ENCODE results near the gene ZFP92.

ZFP92 gene, protein sequence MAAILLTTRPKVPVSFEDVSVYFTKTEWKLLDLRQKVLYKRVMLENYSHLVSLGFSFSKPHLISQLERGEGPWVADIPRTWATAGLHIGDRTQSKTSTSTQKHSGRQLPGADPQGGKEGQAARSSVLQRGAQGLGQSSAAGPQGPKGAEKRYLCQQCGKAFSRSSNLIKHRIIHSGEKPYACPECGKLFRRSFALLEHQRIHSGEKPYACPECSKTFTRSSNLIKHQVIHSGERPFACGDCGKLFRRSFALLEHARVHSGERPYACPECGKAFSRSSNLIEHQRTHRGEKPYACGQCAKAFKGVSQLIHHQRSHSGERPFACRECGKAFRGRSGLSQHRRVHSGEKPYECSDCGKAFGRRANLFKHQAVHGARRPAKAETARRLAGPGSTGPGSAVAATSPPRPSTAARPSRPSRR

DNA sequence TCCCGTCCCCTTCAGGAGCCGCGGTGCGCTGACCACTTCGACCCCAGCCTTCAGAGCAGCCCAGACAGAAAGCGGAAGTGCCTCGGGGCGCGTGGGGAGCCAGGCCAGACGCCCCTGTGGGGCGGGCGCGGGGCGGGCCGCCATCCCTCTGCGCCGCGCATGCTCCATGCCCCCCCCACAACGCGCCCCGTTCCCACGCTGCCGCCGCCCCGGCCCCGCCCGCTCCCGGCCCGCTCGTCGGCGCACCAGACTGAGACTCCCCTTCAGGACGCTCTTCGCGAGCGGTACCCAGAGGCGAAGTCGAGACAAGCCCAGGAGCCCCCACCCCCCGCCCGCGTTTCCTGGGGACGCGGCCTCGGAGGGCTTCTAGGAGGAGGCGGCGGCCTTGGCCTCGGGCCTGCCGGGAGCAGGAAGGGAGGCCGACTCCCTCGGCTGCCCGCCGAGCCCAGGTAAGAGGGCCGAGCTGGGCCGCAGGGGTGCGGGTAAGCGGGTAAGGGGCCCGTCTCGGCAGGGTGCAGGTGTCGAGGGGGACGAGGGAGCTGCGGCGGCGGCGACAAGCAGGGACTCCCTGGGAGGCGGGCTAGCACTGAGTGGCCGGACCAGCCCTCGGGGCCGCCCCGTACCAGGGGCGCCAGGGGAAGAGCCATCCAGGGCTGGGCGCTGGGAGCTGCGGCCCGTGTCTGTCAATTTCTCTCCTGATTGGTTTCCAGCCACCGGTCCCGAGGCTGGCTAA is at the start of gene ZFP92:
TSS of gene ZFP92 (plus strand) at position 218 of the 733 bp plus-strand sequence. CDS start 6,851 bp downstream, outside the sequence.
- Histone ChIP-seq H3K9ac (peak within 1 kb of the TSS in 7 of 11 experiments; percentile 9 to 68 (median 37); a peak in 7 of 22 replicates), H3K4me2 (peak within 1 kb of the TSS; percentile 56 to 86 (median 71)), H3K27me3 (peaks cover 57 to 99% (median 85%) of the 10 kb centered on the region in 11 experiments), H3K36me3 (no peaks in the 10 kb centered on the region), H4K20me1 (peaks cover 0 to 40% (median 0%) of the 10 kb centered on the region in 11 experiments; a peak in 8 of 22 replicates), H3K4me1 (peaks cover 5 to 16% (median 8%) of the 10 kb centered on the region in 10 experiments; a peak in 16 of 20 replicates), H3K9me3 (replicated peaks in 1 of 11) (peaks cover 0 to 15% (median 0%) of the 10 kb centered on the region in 11 experiments; a peak in 3 of 22 replicates), H3K4me3 (peak within 1 kb of the TSS; percentile 31 to 66 (median 46); a peak in 18 of 20 replicates), H3K27ac (peak within 1 kb of the TSS in 1 of 11 experiments; percentile 17; a peak in 1 of 22 replicates)
- no peak for TF ChIP-seq Cebpa-rat (IDR thresholded peaks at IDR 0.05)

DNA sequence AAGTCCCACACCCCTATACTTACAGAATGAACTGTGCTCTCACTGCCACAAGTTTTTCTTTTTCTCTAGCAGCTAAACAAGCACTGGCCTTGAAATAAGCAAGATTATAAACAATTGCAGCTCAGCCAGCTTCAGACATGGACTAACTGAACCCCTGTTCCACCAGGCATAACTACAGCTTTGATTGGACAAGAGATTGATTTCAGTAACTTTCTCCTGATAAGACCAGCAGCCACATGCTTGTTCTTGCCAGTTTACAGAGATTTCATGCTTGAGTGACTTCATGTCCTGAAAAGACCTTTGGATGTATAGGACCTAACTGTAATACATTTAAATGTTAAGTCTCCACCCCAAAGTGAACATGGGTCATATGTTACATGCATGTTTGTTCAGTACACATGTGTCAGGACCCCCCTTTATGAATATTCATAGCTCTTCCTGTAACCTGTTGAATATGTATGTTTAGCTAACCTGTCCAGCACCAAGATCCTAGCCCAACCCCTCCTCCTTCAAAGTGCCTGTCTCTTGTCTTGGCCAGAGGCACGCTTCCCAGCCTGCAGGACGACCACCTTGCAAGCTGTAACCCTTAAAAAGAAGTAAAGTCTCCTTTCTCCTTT is 49.4 kb upstream of the ZFP92 start:
- peak overlapping the region in 8 of 11 experiments; percentile 4 to 65 (median 28); a peak in 12 of 22 replicates for H3K4me2 ChIP-seq
- peaks cover 29 to 70% (median 57%) of the 10 kb centered on the region in 11 experiments for H3K27me3 ChIP-seq
- H3K36me3 ChIP-seq, result no peaks in the 10 kb centered on the region
- no peak for TF ChIP-seq Cebpa-rat (IDR thresholded peaks at IDR 0.05)
- no peak overlapping the region for H3K27ac ChIP-seq
- H4K20me1 ChIP-seq, result no peaks in the 10 kb centered on the region
- peaks cover 0 to 19% (median 13%) of the 10 kb centered on the region in 10 experiments; a peak in 13 of 20 replicates for H3K4me1 ChIP-seq
- H3K9me3 ChIP-seq (replicated peaks in 1 of 11), result peaks cover 30 to 43% (median 33%) of the 10 kb centered on the region in 11 experiments
- H3K4me3 ChIP-seq, result no peak overlapping the region
- H3K9ac ChIP-seq, result no peak overlapping the region

GRCh38 chrX:153365670-153366069 is 45.6 kb upstream of the ZFP92 start:
- Histone ChIP-seq H4K20me1 (no peaks in the 10 kb centered on the region), H3K27me3 (peaks cover 49 to 83% (median 78%) of the 10 kb centered on the region in 11 experiments), H3K27ac (no peak overlapping the region), H3K9me3 (replicated peaks in 1 of 11) (peaks cover 0 to 9% (median 0%) of the 10 kb centered on the region in 11 experiments; a peak in 2 of 22 replicates), H3K36me3 (no peaks in the 10 kb centered on the region), H3K9ac (no peak overlapping the region), H3K4me3 (no peak overlapping the region), H3K4me1 (peaks cover 0 to 19% (median 13%) of the 10 kb centered on the region in 10 experiments; a peak in 14 of 20 replicates), H3K4me2 (no peak overlapping the region)
- no peak for TF ChIP-seq Cebpa-rat (IDR thresholded peaks at IDR 0.05)

GRCh38 chrX:153366119-153366518 is 45.2 kb upstream of the ZFP92 start:
- H3K9me3 ChIP-seq (replicated peaks in 1 of 11), result peaks cover 0 to 9% (median 0%) of the 10 kb centered on the region in 11 experiments; a peak in 1 of 22 replicates
- no peak overlapping the region for H3K4me3 ChIP-seq
- peaks cover 0 to 19% (median 12%) of the 10 kb centered on the region in 10 experiments; a peak in 14 of 20 replicates for H3K4me1 ChIP-seq
- no peak overlapping the region for H3K27ac ChIP-seq
- no peaks in the 10 kb centered on the region for H4K20me1 ChIP-seq
- no peak overlapping the region for H3K4me2 ChIP-seq
- H3K9ac ChIP-seq, result no peak overlapping the region
- H3K36me3 ChIP-seq, result no peaks in the 10 kb centered on the region
- no peak for TF ChIP-seq Cebpa-rat (IDR thresholded peaks at IDR 0.05)
- H3K27me3 ChIP-seq, result peaks cover 51 to 83% (median 78%) of the 10 kb centered on the region in 11 experiments

GRCh38 chrX:153366878-153367538 is 44.3 kb upstream of the ZFP92 start:
- H3K36me3 ChIP-seq, result no peaks in the 10 kb centered on the region
- no peaks in the 10 kb centered on the region for H4K20me1 ChIP-seq
- no peak overlapping the region for H3K4me2 ChIP-seq
- H3K9me3 ChIP-seq (replicated peaks in 1 of 11), result peaks cover 0 to 9% (median 0%) of the 10 kb centered on the region in 11 experiments; a peak in 1 of 22 replicates
- no peak overlapping the region for H3K4me3 ChIP-seq
- peaks cover 57 to 84% (median 78%) of the 10 kb centered on the region in 11 experiments for H3K27me3 ChIP-seq
- peaks cover 0 to 14% (median 7%) of the 10 kb centered on the region in 10 experiments; a peak in 13 of 20 replicates for H3K4me1 ChIP-seq
- no peak for TF ChIP-seq Cebpa-rat (IDR thresholded peaks at IDR 0.05)
- no peak overlapping the region for H3K27ac ChIP-seq
- H3K9ac ChIP-seq, result no peak overlapping the region

- Histone ChIP-seq H3K27ac (no peak overlapping the region), H4K20me1 (no peaks in the 10 kb centered on the region; a peak in 2 of 22 replicates), H3K36me3 (no peaks in the 10 kb centered on the region), H3K4me3 (no peak overlapping the region), H3K4me2 (peak overlapping the region in 2 of 11 experiments; percentile 2 to 10; a peak in 1 of 22 replicates), H3K9ac (no peak overlapping the region), H3K27me3 (peaks cover 70 to 87% (median 83%) of the 10 kb centered on the region in 11 experiments), H3K4me1 (peaks cover 0 to 9% (median 0%) of the 10 kb centered on the region in 10 experiments; a peak in 2 of 20 replicates), H3K9me3 (replicated peaks in 1 of 11) (peaks cover 0 to 9% (median 0%) of the 10 kb centered on the region in 11 experiments; a peak in 1 of 22 replicates)
- no peak for TF ChIP-seq Cebpa-rat (IDR thresholded peaks at IDR 0.05)
These were observed 40.8 kb upstream of the ZFP92 start for GRCh38 chrX:153370293-153371055.

- Histone ChIP-seq H3K9me3 (replicated peaks in 1 of 11) (peaks cover 0 to 5% (median 0%) of the 10 kb centered on the region in 11 experiments; a peak in 4 of 22 replicates), H3K4me2 (0 out of 22 replicates have a peak overlapping the region, but pooled peaks of 2 of the 11 experiments have one; percentile 1 to 10), H3K4me3 (no peak overlapping the region), H4K20me1 (no peaks in the 10 kb centered on the region; a peak in 2 of 22 replicates), H3K36me3 (no peaks in the 10 kb centered on the region), H3K9ac (no peak overlapping the region), H3K27ac (no peak overlapping the region), H3K4me1 (peaks cover 0 to 9% (median 0%) of the 10 kb centered on the region in 10 experiments; a peak in 2 of 20 replicates), H3K27me3 (peaks cover 78 to 87% (median 83%) of the 10 kb centered on the region in 11 experiments)
- no peak for TF ChIP-seq Cebpa-rat (IDR thresholded peaks at IDR 0.05)
These were observed 40.0 kb upstream of the ZFP92 start for GRCh38 chrX:153371256-153371655.

Measured in BLaER1 treated with 17β-estradiol and CSF1 and Interleukin-3, amounts not matched to agents 10 nM and 100 nM (cell line).